ENCODE results near the gene LCE1F. TPM values are rescaled to one million over a fixed set of nuclear protein-coding genes. Genes with fewer than 3 reads are reported as not detected.

Gene LCE1F
- total and polyA plus RNA-seq, 2 of the 13 experiments (the other 11 are each of a cell fraction or from before 2014, with no cell fraction given) = not detected

- no peak overlapping the region for H3K9ac ChIP-seq (ENCODE audit: insufficient read depth, low read depth, low read length)
- H3K27ac ChIP-seq (ENCODE audit: extremely low read length, insufficient read depth, low read length) = no peak overlapping the region
- ChIA-PET POLR2A (no interaction called here), CTCF (ENCODE audit: low intra/inter-chr PET ratio, low total read pairs) (no interaction called here)
- no peaks in the 10 kb centered on the region for H3K36me3 ChIP-seq (replicated peaks in 1 of 2; ENCODE audit: control insufficient read depth in 1 of 2, insufficient read depth in 2 of 2, low read length in 2 of 2)
- no peak for DNase-seq (ENCODE audit: low spot score)
- H2AFZ ChIP-seq (ENCODE audit: low read length) = no peak overlapping the region
- no peaks in the 10 kb centered on the region for H3K79me2 ChIP-seq (ENCODE audit: insufficient read depth, low read length)
- H3K9me3 ChIP-seq (ENCODE audit: low read length) = no peaks in the 10 kb centered on the region
- H4K20me1 ChIP-seq (ENCODE audit: insufficient read depth, low read length) = no peaks in the 10 kb centered on the region
- no peak for FAIRE-seq
- in situ Hi-C loops (cut with HindIII; ENCODE audit: extremely low pct_ligation_motif_present, low pct_unique_long_range_greater_than_20kb) (no loop called here), intact Hi-C loops (cut with micrococcal nuclease; ENCODE audit: unreplicated experiment) (no loop called here)
- no peak for TF ChIP-seq ZNF230 (CRISPR knock-in tag; IDR thresholded peaks at IDR 0.05)
- TF ChIP-seq GABPA (IDR thresholded peaks at IDR 0.05; ENCODE audit: low read depth, low read length) = no peak
- no peak for TF ChIP-seq GABPA (CRISPR knock-in tag; IDR thresholded peaks at IDR 0.05; ENCODE audit: low read depth)
- TF ChIP-seq MTF1 (CRISPR knock-in tag; IDR thresholded peaks at IDR 0.05) = no peak
- no peak for TF ChIP-seq POLR2A (IDR thresholded peaks at IDR 0.05; ENCODE audit: insufficient read depth in 1 of 2, low read depth in 2 of 2, low read length in 2 of 2)
- no peak for TF ChIP-seq ZBTB20 (CRISPR knock-in tag; IDR thresholded peaks at IDR 0.05; ENCODE audit: borderline replicate concordance, low read depth)
- no peak for TF ChIP-seq TFE3 (CRISPR knock-in tag; IDR thresholded peaks at IDR 0.05)
- no peak for TF ChIP-seq SPEN (CRISPR knock-in tag; IDR thresholded peaks at IDR 0.05; ENCODE audit: low read depth)
- no peak for TF ChIP-seq KDM2A (CRISPR knock-in tag; IDR thresholded peaks at IDR 0.05; ENCODE audit: borderline replicate concordance, low read depth)
- TF ChIP-seq ZNF547 (CRISPR knock-in tag; IDR thresholded peaks at IDR 0.05) = no peak
- no peaks in the 10 kb centered on the region for H3K27me3 ChIP-seq (ENCODE audit: control insufficient read depth in 1 of 2, insufficient read depth in 2 of 2, low read length in 2 of 2)
- H3K4me2 ChIP-seq (ENCODE audit: low read depth, low read length) = no peak overlapping the region
- ATAC-seq = no peak
- H3K4me1 ChIP-seq (ENCODE audit: insufficient read depth, low read length) = no peaks in the 10 kb centered on the region
- no TSS peak for BruUV-seq (replicated peaks)
- no peak overlapping the region for H3K4me3 ChIP-seq (replicated peaks in 1 of 3; ENCODE audit: insufficient read depth in 1 of 3, low read depth in 2 of 3, low read length in 3 of 3)
Observed at GRCh38 chr1:152824964-152825363, 50.0 kb downstream of the LCE1F start.

Other genes with a start within 250 kb of the LCE1F start
- gene LCE3E, start 208.4 kb upstream of the LCE1F start, total RNA-seq (2016; rRNA removed; fragmentation: Illumina TruSeq; extraction: Trizol) = not detected in 2 replicates
- gene LCE3E, start 208.4 kb upstream of the LCE1F start, polyA plus RNA-seq (2011; rRNA removed) = not detected in 2 replicates
- not detected in 2 replicates for gene LCE3D, start 194.6 kb upstream of the LCE1F start, total RNA-seq (2016; rRNA removed; fragmentation: Illumina TruSeq; extraction: Trizol)
- not detected in 2 replicates for gene LCE3D, start 194.6 kb upstream of the LCE1F start, polyA plus RNA-seq (2011; rRNA removed)
- not detected in 2 replicates for gene LCE3C, start 174.9 kb upstream of the LCE1F start, total RNA-seq (2016; rRNA removed; fragmentation: Illumina TruSeq; extraction: Trizol)
- gene LCE3C, start 174.9 kb upstream of the LCE1F start, polyA plus RNA-seq (2011; rRNA removed) = not detected in 2 replicates
- gene LCE3B, start 161.3 kb upstream of the LCE1F start, total RNA-seq (2016; rRNA removed; fragmentation: Illumina TruSeq; extraction: Trizol) = not detected in 2 replicates
- not detected in 2 replicates for gene LCE3B, start 161.3 kb upstream of the LCE1F start, polyA plus RNA-seq (2011; rRNA removed)
- gene LCE3A, start 152.0 kb upstream of the LCE1F start, total RNA-seq (2016; rRNA removed; fragmentation: Illumina TruSeq; extraction: Trizol) = not detected in 2 replicates
- gene LCE3A, start 152.0 kb upstream of the LCE1F start, polyA plus RNA-seq (2011; rRNA removed) = not detected in 2 replicates
- not detected in 2 replicates for gene LCE2D, start 111.8 kb upstream of the LCE1F start, total RNA-seq (2016; rRNA removed; fragmentation: Illumina TruSeq; extraction: Trizol)
- not detected in 2 replicates for gene LCE2D, start 111.8 kb upstream of the LCE1F start, polyA plus RNA-seq (2011; rRNA removed)
- gene LCE2C, start 99.9 kb upstream of the LCE1F start, total RNA-seq (2016; rRNA removed; fragmentation: Illumina TruSeq; extraction: Trizol) = not detected in 2 replicates
- not detected in 2 replicates for gene LCE2C, start 99.9 kb upstream of the LCE1F start, polyA plus RNA-seq (2011; rRNA removed)
- gene LCE2B, start 89.0 kb upstream of the LCE1F start, total RNA-seq (2016; rRNA removed; fragmentation: Illumina TruSeq; extraction: Trizol) = not detected in 2 replicates
- not detected in 2 replicates for gene LCE2B, start 89.0 kb upstream of the LCE1F start, polyA plus RNA-seq (2011; rRNA removed)
- not detected in 2 replicates for gene LCE2A, start 76.8 kb upstream of the LCE1F start, total RNA-seq (2016; rRNA removed; fragmentation: Illumina TruSeq; extraction: Trizol)
- gene LCE2A, start 76.8 kb upstream of the LCE1F start, polyA plus RNA-seq (2011; rRNA removed) = not detected in 2 replicates
- gene LCE4A, start 67.0 kb upstream of the LCE1F start, total RNA-seq (2016; rRNA removed; fragmentation: Illumina TruSeq; extraction: Trizol) = not detected in 2 replicates
- not detected in 2 replicates for gene LCE4A, start 67.0 kb upstream of the LCE1F start, polyA plus RNA-seq (2011; rRNA removed)
- gene KPRP, start 17.1 kb upstream of the LCE1F start, total RNA-seq (2016; rRNA removed; fragmentation: Illumina TruSeq; extraction: Trizol) = not detected in 2 replicates
- gene KPRP, start 17.1 kb upstream of the LCE1F start, polyA plus RNA-seq (2011; rRNA removed) = not detected in 2 replicates
- not detected in 2 replicates for gene LCE1E, start 11.1 kb downstream of the LCE1F start, total RNA-seq (2016; rRNA removed; fragmentation: Illumina TruSeq; extraction: Trizol)
- gene LCE1E, start 11.1 kb downstream of the LCE1F start, polyA plus RNA-seq (2011; rRNA removed) = 0.12 TPM in 2 replicates
- not detected in 2 replicates for gene LCE1D, start 21.6 kb downstream of the LCE1F start, total RNA-seq (2016; rRNA removed; fragmentation: Illumina TruSeq; extraction: Trizol)
- gene LCE1D, start 21.6 kb downstream of the LCE1F start, polyA plus RNA-seq (2011; rRNA removed) = not detected in 2 replicates
- not detected in 2 replicates for gene LCE1C, start 31.5 kb downstream of the LCE1F start, total RNA-seq (2016; rRNA removed; fragmentation: Illumina TruSeq; extraction: Trizol)
- not detected in 2 replicates for gene LCE1C, start 31.5 kb downstream of the LCE1F start, polyA plus RNA-seq (2011; rRNA removed)
- gene LCE1B, start 36.8 kb downstream of the LCE1F start, total RNA-seq (2016; rRNA removed; fragmentation: Illumina TruSeq; extraction: Trizol) = not detected in 2 replicates
- gene LCE1B, start 36.8 kb downstream of the LCE1F start, polyA plus RNA-seq (2011; rRNA removed) = not detected in 2 replicates
- not detected in 2 replicates for gene LCE1A, start 52.3 kb downstream of the LCE1F start, total RNA-seq (2016; rRNA removed; fragmentation: Illumina TruSeq; extraction: Trizol)
- not detected in 2 replicates for gene LCE1A, start 52.3 kb downstream of the LCE1F start, polyA plus RNA-seq (2011; rRNA removed)
- gene LCE6A, start 67.7 kb downstream of the LCE1F start, total RNA-seq (2016; rRNA removed; fragmentation: Illumina TruSeq; extraction: Trizol) = not detected in 2 replicates
- not detected in 2 replicates for gene LCE6A, start 67.7 kb downstream of the LCE1F start, polyA plus RNA-seq (2011; rRNA removed)
- not detected in 2 replicates for gene LCE7A, start 84.9 kb downstream of the LCE1F start, total RNA-seq (2016; rRNA removed; fragmentation: Illumina TruSeq; extraction: Trizol)
- not detected in 2 replicates for gene LCE7A, start 84.9 kb downstream of the LCE1F start, polyA plus RNA-seq (2011; rRNA removed)
- not detected in 2 replicates for gene SMCP, start 103.2 kb downstream of the LCE1F start, total RNA-seq (2016; rRNA removed; fragmentation: Illumina TruSeq; extraction: Trizol)
- gene SMCP, start 103.2 kb downstream of the LCE1F start, polyA plus RNA-seq (2011; rRNA removed) = not detected in 2 replicates
- gene IVL, start 133.4 kb downstream of the LCE1F start, total RNA-seq (2016; rRNA removed; fragmentation: Illumina TruSeq; extraction: Trizol) = not detected in 2 replicates
- not detected in 2 replicates for gene IVL, start 133.4 kb downstream of the LCE1F start, polyA plus RNA-seq (2011; rRNA removed)
- not detected in 2 replicates for gene SPRR5, start 172.1 kb downstream of the LCE1F start, total RNA-seq (2016; rRNA removed; fragmentation: Illumina TruSeq; extraction: Trizol)
- gene SPRR5, start 172.1 kb downstream of the LCE1F start, polyA plus RNA-seq (2011; rRNA removed) = not detected in 2 replicates
- gene SPRR4, start 195.5 kb downstream of the LCE1F start, total RNA-seq (2016; rRNA removed; fragmentation: Illumina TruSeq; extraction: Trizol) = not detected in 2 replicates
- gene SPRR4, start 195.5 kb downstream of the LCE1F start, polyA plus RNA-seq (2011; rRNA removed) = not detected in 2 replicates
- gene SPRR1A, start 208.9 kb downstream of the LCE1F start, total RNA-seq (2016; rRNA removed; fragmentation: Illumina TruSeq; extraction: Trizol) = not detected in 2 replicates
- not detected in 2 replicates for gene SPRR1A, start 208.9 kb downstream of the LCE1F start, polyA plus RNA-seq (2011; rRNA removed)
- not detected in 2 replicates for gene SPRR3, start 226.6 kb downstream of the LCE1F start, total RNA-seq (2016; rRNA removed; fragmentation: Illumina TruSeq; extraction: Trizol)
- not detected in 2 replicates for gene SPRR3, start 226.6 kb downstream of the LCE1F start, polyA plus RNA-seq (2011; rRNA removed)

Measured in HepG2 (cell line).